PC-3 (cell line): ENCODE results near the gene PTRH2. TPM values are rescaled to one million over a fixed set of nuclear protein-coding genes. Genes with fewer than 3 reads are reported as not detected.

Experiments
- ATAC-seq: fragments of 200-7000 bp; cut with Tn5 transposase; 2 replicates; pipeline ENCODE4 v1.9.1; 2020; ENCODE audit warnings: mild to moderate bottlenecking, moderate library complexity
- BruUV-seq: library from RNA; stranded (reverse); fragments of 400-500 nt; replicated peaks from 2 replicates; lab custom pipeline; 2021; lab: Mats Ljungman, UMichigan
- CTCF ChIA-PET: fragments of 300-600 bp; sonication (Branson Sonifier 250); formaldehyde crosslinking; loops from one replicate; lab custom pipeline; 2022; ENCODE audit warnings: antibody characterized with exemption; lab: Charles Lee
- POLR2A ChIA-PET: fragments of 300-600 bp; sonication (Branson Sonifier 250); formaldehyde crosslinking; loops from one replicate; lab custom pipeline; 2022; ENCODE audit warnings: antibody characterized with exemption; ENCODE audit not compliant: unreplicated experiment; lab: Charles Lee
- DNase-seq: peaks from one replicate; pipeline ENCODE4 v3.0.0-alpha.2; 2015
- H2AFZ ChIP-seq: fragments of 300-600 bp; sonication (generic); 2 replicates; pipeline ENCODE4 v1.6.0; 2016; ENCODE audit warnings: antibody characterized with exemption, low read length
- H3F3A ChIP-seq: fragments of 300-600 bp; sonication (generic); one replicate; pipeline ENCODE4 v1.6.0; 2017; ENCODE audit warnings: antibody characterized with exemption, low read length, control low read depth, mild to moderate bottlenecking; ENCODE audit not compliant: unreplicated experiment
- H3K27ac ChIP-seq: fragments of 300-600 bp; sonication (generic); 2 replicates; pipeline ENCODE4 v1.5.1; 2016; ENCODE audit warnings: mild to moderate bottlenecking, low read length
- H3K27me3 ChIP-seq: fragments of 300-600 bp; sonication (generic); 2 replicates; pipeline ENCODE4 v1.6.1; 2016; ENCODE audit warnings: low read length, mixed read lengths
- H3K36me3 ChIP-seq: fragments of 300-600 bp; sonication (generic); 2 replicates; pipeline ENCODE4 v1.6.1; 2016; ENCODE audit warnings: low read depth, mixed run types, low read length, mixed read lengths
- H3K4me1 ChIP-seq: fragments of 300-600 bp; sonication (generic); 2 replicates; pipeline ENCODE4 v1.5.1; 2016; ENCODE audit warnings: low read length; ENCODE audit not compliant: insufficient read depth
- H3K4me2 ChIP-seq: fragments of 300-600 bp; sonication (generic); 2 replicates; pipeline ENCODE4 v1.6.0; 2016; ENCODE audit warnings: low read length
- H3K4me3 ChIP-seq: fragments of 300-600 bp; sonication (generic); 2 replicates; pipeline ENCODE4 v1.5.1; 2016; ENCODE audit warnings: mild to moderate bottlenecking, low read length, mixed read lengths
- H3K79me2 ChIP-seq: fragments of 300-600 bp; sonication (generic); 2 replicates; pipeline ENCODE4 v1.6.1; 2017; ENCODE audit warnings: low read length, mixed read lengths
- H3K9ac ChIP-seq: fragments of 300-600 bp; sonication (generic); 2 replicates; pipeline ENCODE4 v1.6.0; 2016; ENCODE audit warnings: mild to moderate bottlenecking, low read length
- H3K9me2 ChIP-seq: fragments of 300-600 bp; sonication (generic); replicated peaks from 2 replicates; pipeline ENCODE4 v1.6.1; 2016; ENCODE audit warnings: mixed run types, low read length, mixed read lengths
- H3K9me3 ChIP-seq: fragments of 300-600 bp; sonication (generic); 2 replicates; pipeline ENCODE4 v1.6.1; 2016; ENCODE audit warnings: low read length, mixed read lengths
- H4K20me1 ChIP-seq: fragments of 300-600 bp; sonication (generic); 2 replicates; pipeline ENCODE4 v1.6.1; 2016; ENCODE audit warnings: low read length, mixed read lengths
- CTCF ChIP-seq: fragments of 300-600 bp; sonication (generic); conservative IDR thresholded peaks from 2 replicates; pipeline ENCODE4 v1.5.1; 2017; ENCODE audit warnings: antibody characterized with exemption, low read depth, mild to moderate bottlenecking, low read length
- EZH2 ChIP-seq: fragments of 300-600 bp; sonication (generic); IDR thresholded peaks from one replicate; pipeline ENCODE4 v1.6.1; 2017; ENCODE audit warnings: antibody characterized with exemption, mild to moderate bottlenecking, low read length; ENCODE audit not compliant: unreplicated experiment
- EZH2phosphoT487 ChIP-seq: fragments of 300-600 bp; sonication (generic); IDR thresholded peaks from 2 replicates; pipeline ENCODE4 v1.6.1; 2018; ENCODE audit warnings: mild to moderate bottlenecking, antibody characterized with exemption, low read length, borderline replicate concordance
- intact Hi-C: fragments of 100-400 bp; cut with micrococcal nuclease; formaldehyde crosslinking; loops from 2 replicates; pipeline ENCODE4 v1.9.0; 2023
- total RNA-seq: library from RNA; depleted of rRNA; stranded (reverse); fragments of >200 nt; gene quantifications from 2 replicates; pipeline ENCODE4 v1.2.3, GENCODE V29; 2014

PTRH2 gene
- total RNA-seq, 1 experiment from 2014 or later: 69.8 TPM

- intact Hi-C loops: no loop called here
- H3K4me1 ChIP-seq: no peaks in the 10 kb centered on the region
- H2AFZ ChIP-seq: no peak overlapping the region
- peaks cover 86% of the 10 kb centered on the region for H3K36me3 ChIP-seq
- ChIA-PET POLR2A (no interaction called here), CTCF (no interaction called here)
- H3K9me2 ChIP-seq: no peaks in the 10 kb centered on the region
- H4K20me1 ChIP-seq: no peaks in the 10 kb centered on the region; the same call in 1 of the 2 replicates
- no peaks in the 10 kb centered on the region for H3F3A ChIP-seq
- no peak for ATAC-seq
- TF ChIP-seq EZH2: no peak
- no peak for TF ChIP-seq EZH2phosphoT487
- TF ChIP-seq CTCF: no peak
- no peak overlapping the region for H3K9ac ChIP-seq
- H3K4me3 ChIP-seq: no peak overlapping the region
- H3K9me3 ChIP-seq: no peaks in the 10 kb centered on the region
- BruUV-seq: no TSS peak
- no peak for DNase-seq
- no peak overlapping the region for H3K27ac ChIP-seq
- H3K27me3 ChIP-seq: no peaks in the 10 kb centered on the region
- H3K79me2 ChIP-seq: peaks cover 17% of the 10 kb centered on the region
- H3K4me2 ChIP-seq: no peak overlapping the region
Measured at GRCh38 chr17:59675231-59675630, 32.0 kb downstream of the PTRH2 start.

GRCh38 chr17:59671386-59671785 is 35.8 kb downstream of the PTRH2 start:
- Histone ChIP-seq H3K79me2 (peaks cover 37% of the 10 kb centered on the region), H3K36me3 (peaks cover 82% of the 10 kb centered on the region), H3K9me2 (no peaks in the 10 kb centered on the region)

More at GRCh38 chr17:59671386-59671785, 35.8 kb downstream of the PTRH2 start:
- DNase-seq (no peak), ATAC-seq (no peak)
- no peaks in the 10 kb centered on the region for H3K9me3 ChIP-seq
- H3K27ac ChIP-seq: no peak overlapping the region
- POLR2A ChIA-PET: interaction anchor here (0.6 kb wide), 2 partner anchors 49 to 53 kb away, joined by 3 to 11 read pairs; no protein-coding TSS in a partner anchor
- H3K9ac ChIP-seq: no peak overlapping the region
- CTCF ChIA-PET: no interaction called here
- no TSS peak for BruUV-seq
- no peak overlapping the region for H3K4me2 ChIP-seq
- no peaks in the 10 kb centered on the region for H3K27me3 ChIP-seq
- H4K20me1 ChIP-seq: peaks cover 18% of the 10 kb centered on the region
- TF ChIP-seq EZH2: no peak
- no peak for TF ChIP-seq CTCF
- TF ChIP-seq EZH2phosphoT487: no peak
- H3K4me3 ChIP-seq: no peak overlapping the region
- H3K4me1 ChIP-seq: peaks cover 36% of the 10 kb centered on the region
- peaks cover 16% of the 10 kb centered on the region for H3F3A ChIP-seq
- intact Hi-C loops: no loop called here
- no peak overlapping the region for H2AFZ ChIP-seq
